ENCODE measurements around the gene HES7.
"Not testable (repeated sequence)": the region's sequence is repeated elsewhere in the genome, so short reads cannot be mapped to it uniquely, and the experiment has no call there.

The HES7 gene

DNA sequence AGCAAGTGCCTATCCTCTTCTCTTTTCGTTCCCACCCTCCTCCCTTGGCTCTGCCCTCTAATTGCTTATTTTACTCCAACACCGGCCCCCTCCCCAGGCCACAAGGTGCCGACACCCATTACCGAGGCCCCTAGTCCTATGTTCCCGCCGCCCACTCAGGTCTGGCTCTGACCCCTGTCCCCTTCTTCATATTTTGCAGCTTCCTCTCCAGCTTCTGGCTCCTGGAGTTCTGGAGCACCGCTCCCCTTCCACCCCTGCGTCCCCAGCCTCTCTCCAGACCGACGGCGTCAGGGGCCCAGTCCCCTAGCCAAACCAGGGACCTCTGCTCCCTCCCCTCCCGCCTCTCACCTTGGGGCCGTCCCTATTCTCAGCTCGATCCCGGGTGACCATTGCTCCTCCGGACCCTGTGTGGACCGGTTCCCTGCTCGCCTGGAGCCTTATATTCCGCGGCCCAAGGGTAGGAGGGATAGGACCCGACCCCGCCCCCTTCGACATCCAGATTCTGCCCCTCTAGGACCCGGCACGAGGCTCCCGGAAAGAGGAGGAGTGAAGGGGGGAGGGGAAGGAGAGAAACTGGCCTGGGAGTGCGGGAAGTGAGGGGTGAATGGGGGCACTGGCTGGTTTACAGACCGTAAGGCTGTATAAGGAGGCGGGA, at the start of gene HES7:
HES7 (minus strand) TSS at position 412 of the 655 bp plus-strand sequence; CDS start at position 390, 22 bp downstream.
- DNase-seq: no peak

DNA sequence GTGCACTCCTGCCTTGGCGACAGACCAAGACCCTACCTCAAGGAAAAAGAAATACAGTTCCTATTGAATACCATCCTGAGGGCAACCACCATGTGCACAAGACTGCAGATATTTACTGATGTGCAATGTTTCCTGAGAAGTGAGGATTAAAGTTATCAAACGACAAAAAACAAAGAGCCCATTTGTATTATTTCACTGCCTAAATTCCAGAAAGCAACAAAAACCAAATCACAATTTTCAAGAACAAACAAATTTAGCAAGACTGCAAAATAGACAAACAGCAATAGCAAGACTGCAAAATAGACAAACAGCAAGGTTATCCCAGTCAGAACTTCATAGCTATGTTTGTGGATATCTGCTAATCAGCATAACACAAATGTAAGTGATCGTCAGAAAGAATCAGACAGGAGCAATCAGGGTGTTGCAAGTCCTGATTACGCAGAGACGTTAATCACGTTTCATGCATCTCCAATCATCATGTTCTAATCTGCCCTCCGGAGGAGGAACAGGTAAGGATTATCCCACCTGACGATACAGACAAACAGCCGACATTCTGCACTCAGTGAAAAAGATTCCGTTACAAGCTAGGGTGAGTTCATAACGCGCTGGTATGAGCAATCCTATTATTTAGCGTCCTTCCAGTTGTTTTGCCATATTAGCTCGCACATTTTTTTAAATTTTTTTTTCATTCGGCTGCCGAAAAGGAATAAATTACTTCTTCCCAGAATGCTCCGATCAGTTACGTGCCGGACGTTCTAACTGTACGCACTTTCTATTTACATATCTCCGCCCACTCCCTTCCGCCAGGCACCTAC, 49.4 kb upstream of the HES7 start:
- DNase-seq: peak; percentile 98

DNA sequence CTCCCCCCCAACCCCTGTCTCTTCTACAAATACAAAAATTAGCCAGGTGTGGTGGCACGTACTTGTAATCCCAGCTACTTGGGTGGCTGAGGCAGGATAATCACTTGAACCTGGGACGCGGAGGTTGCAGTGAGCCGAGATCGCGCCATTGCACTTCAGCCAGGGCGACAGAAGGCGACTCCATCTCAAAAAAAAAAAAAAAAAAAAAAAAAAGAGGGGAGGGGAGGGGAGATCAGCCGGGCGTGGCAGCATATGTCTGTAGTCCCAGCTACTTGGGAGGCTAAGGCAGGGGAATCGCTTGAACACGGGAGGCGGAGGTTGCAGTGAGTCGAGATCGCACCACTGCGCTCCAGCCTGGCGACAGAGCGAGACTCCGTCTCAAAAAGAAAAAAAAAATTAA, 46.3 kb upstream of the HES7 start:
- DNase-seq: not testable (repeated sequence)

DNA sequence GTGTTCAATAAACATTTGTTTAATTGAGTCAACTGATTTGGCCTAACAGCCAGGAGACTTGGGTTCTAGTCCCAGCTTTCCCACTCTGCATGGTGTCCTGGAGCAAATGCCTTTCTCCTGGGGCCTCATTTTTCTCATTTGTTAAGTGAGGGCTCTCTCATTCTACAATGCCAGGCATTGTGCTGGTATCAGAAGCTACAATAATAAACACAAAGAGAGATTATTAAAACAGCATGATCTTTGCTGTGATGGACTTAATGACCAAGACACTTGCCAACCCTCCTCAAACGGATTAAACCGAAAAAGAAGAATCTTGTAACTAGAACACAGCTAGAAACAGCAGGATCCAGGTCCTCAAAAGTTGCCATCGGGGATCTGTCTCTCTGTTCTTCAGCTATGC, 43.6 kb upstream of the HES7 start:
- DNase-seq: no peak

- no peak for DNase-seq
These were observed 42.8 kb upstream of the HES7 start for GRCh38 chr17:8166731-8167130.

DNA sequence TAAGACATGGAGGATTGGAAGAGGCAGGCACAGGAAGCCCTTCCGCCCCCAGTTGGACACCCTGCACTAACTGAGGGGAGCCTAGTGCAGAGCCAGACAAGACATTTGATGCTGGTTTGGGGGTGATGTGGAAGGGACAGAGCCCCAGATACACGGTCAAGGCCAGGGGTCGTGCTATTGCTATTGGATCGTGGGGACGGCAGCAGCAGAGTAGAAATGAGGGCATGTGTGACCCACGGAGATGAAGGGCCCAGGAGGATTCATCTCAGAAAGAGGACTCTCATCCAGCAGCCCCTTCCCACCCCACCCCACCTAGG, 40.9 kb upstream of the HES7 start:
- no peak for DNase-seq

GRCh38 chr17:8163978-8164814, 40.3 kb upstream of the HES7 start:
- peak; percentile 83 for DNase-seq

- no peak for DNase-seq
These were observed 39.4 kb upstream of the HES7 start for GRCh38 chr17:8162997-8163977.

DNA sequence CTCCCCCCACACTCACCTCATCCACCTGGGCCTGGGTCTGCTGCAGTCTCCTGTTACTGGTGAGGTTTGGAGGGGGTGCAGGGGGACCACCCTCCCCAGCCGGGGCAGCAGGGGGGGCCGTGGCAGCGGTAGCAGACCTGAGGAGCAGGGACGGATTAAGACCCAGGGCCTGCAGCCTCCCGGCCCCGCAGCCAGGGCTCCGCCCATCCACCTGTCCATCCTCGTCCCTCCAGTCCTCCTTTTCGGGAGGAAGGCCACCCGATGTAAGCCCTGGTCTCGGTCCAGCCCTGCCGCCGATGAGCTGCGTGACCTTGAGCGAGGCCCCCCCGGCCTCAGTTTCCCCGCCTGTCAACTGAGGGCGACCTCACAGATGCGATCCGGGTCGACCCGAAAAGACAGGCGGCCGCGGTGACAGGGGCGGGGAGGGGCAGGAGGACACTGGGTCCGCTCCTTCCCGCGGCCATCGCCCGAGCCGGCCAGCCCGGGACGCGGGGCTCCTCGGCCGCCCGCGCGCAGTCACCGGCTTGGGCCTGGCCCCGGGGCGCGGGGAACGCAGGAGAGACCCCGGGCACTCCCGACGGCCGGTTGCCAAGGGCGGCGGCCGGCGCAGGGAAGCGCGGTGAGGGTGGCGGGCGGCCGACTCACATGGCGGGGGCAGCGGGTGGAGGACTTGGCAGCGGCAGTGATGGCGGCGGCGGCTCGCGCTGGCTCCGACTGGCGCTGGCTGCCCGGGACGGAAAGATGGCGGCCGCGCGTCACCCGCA, 38.5 kb upstream of the HES7 start, which contains the start of gene VAMP2:
VAMP2 (minus strand) TSS at position 716 of the 764 bp plus-strand sequence; CDS start at position 647, 69 bp downstream.
- peak; percentile 82 for DNase-seq

- no peak for DNase-seq
These were observed 37.7 kb upstream of the HES7 start for GRCh38 chr17:8161289-8162232.

GRCh38 chr17:8160741-8161221, 36.9 kb upstream of the HES7 start:
- no peak for DNase-seq

DNA sequence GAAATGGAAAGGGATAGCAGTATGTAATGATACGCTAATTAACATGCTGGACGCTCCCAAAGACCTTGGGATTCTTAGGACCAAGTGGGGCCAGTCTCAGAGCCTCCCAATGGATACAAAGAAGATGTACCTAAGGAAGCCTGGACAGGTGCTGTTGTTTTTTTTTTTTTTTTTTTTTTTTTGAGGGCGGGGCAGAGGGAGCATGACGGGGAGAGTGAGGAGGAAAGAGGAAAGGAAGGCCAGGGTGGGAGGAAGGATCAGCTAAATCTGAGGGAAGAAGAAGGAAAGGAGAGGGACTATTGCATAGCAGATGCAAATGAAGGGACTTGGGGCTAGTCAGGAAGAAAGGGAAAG, 36.3 kb upstream of the HES7 start:
- DNase-seq: no peak

DNA sequence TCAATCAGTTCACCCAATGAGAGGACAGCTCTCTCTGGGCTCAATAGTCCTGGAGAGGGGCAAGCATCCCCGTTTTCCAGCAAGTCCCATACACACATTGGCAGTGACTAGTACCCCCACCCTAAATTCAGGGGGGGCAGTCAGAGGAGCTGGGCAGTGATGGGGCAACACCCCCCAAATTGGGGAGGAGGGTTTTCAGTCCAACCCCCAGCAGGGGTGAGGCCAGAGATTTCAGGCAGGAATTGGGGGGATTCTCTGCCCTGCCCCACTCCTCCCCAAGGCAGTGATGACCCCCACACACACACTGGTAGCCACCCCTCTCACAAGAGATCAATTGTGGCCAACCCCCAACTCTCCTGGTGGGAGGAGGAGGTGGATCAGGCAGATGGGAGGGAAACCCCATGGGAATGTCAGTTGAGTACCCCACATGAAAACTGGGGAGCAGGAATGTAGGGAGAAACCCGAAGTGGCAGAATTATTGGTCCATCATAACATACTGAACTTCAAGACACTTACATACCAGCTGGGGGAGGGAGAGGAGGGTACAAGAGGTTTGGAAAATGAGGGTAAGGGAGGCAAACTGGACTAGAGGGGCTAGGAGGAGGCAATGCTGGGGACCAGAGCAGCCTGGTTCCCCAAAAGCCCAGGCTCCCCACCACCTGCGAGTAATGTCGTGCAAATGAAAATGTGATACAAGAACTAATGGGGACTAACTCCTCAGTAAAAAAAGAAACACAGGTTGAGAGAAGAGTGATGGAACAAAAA, 35.7 kb upstream of the HES7 start:
- DNase-seq: no peak

DNA sequence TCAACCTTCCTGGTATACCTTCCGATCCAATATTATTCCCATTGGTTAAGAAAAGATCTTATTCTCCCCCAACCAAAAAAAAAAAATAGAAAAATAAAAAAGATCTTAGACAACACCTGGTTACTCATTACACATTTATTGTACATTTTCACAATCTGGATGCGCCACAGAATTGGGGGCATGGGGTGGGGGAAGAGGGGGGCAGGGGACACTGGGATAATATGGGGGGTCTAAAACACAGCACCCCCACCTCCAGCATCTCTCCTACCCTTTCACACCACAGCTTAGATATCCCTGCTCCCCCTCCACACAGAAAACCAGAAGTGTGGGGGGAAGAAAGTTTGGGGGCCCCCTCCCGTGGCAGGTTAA, 35.1 kb upstream of the HES7 start:
- DNase-seq: no peak

DNA sequence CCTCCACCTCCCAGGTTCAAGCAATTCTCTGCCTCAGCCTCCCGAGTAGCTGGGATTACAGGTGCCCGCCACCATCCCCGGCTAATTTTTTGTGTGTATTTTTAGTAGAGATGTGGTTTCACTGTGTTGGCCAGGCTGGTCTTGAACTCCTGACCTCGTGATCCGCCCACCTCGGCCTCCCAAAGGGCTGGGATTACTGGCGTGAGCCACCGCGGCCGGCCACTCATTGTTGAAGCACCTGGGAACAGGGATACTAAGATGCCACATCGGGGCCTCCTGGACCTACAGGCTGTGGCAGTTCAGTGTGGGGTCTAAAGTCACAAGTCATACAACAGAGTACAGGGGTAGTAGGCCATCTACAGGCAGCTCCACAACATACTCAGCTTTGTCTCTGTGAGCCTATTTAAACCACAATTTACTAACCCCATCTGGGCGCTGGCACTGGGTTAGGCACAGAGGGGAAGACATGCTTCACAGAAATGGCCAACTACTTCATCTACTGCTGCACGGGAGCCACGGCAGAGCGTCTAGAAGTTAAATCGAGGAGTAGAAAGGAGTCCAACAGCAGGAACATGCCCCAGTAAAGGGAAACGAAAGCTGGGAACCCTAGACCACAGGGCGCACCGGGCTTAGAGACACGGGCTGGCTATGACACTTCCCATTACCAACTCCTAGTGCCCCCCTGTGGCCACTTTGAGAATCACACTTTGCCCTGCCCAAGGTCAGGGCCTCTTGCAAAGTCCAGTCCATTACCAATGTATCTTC, 34.5 kb upstream of the HES7 start:
- DNase-seq: peak; percentile 96

- peak; percentile 100 for DNase-seq
These were observed 32.5 kb upstream of the HES7 start for GRCh38 chr17:8156246-8156992.

GRCh38 chr17:8155996-8156245, 32.0 kb upstream of the HES7 start:
- DNase-seq: no peak

All from hematopoietic multipotent progenitor cell treated with erythropoietin and hydrocortisone succinate and interleukin-3 and kit ligand, for 6 days (in vitro differentiated cells).